GM12875 (cell line): ENCODE data around the gene ACCS.

Experiments used
- H3K4me3 ChIP-seq: one replicate; pipeline ENCODE4 v1.5.1; 2011; ENCODE audit warnings: low read depth, low read length, control low read depth
- CTCF ChIP-seq: IDR thresholded peaks from 2 replicates; pipeline ENCODE4 v1.5.1; 2011; ENCODE audit warnings: low read depth, mild to moderate bottlenecking, control low read depth, inconsistent platforms, low read length, moderate library complexity, borderline replicate concordance; ENCODE audit not compliant: insufficient read depth

The ACCS gene

GRCh38 chr11:44112091-44112821 is 46.2 kb downstream of the ACCS start:
- no peak for TF ChIP-seq CTCF
- H3K4me3 ChIP-seq = no peak overlapping the region

- H3K4me3 ChIP-seq = no peak overlapping the region
- no peak for TF ChIP-seq CTCF
Measured at GRCh38 chr11:44113018-44113417, 46.9 kb downstream of the ACCS start.

GRCh38 chr11:44113572-44113971 is 47.5 kb downstream of the ACCS start:
- no peak overlapping the region for H3K4me3 ChIP-seq
- TF ChIP-seq CTCF = no peak

- H3K4me3 ChIP-seq = no peak overlapping the region
- TF ChIP-seq CTCF = no peak
Measured at GRCh38 chr11:44116234-44116830, 50.3 kb downstream of the ACCS start.

GRCh38 chr11:44120169-44120568 is 54.1 kb downstream of the ACCS start:
- H3K4me3 ChIP-seq = no peak overlapping the region
- TF ChIP-seq CTCF = no peak

- no peak overlapping the region for H3K4me3 ChIP-seq
- TF ChIP-seq CTCF = no peak
Measured at GRCh38 chr11:44125598-44125997, 59.5 kb downstream of the ACCS start.

GRCh38 chr11:44126304-44126703 is 60.2 kb downstream of the ACCS start:
- H3K4me3 ChIP-seq = no peak overlapping the region
- no peak for TF ChIP-seq CTCF
